ENCODE data around the gene RNPEPL1.

The RNPEPL1 gene

GRCh38 chr2:240618776-240619175 lies 50.5 kb downstream of the RNPEPL1 start:
- FAIRE-seq (no peak), DNase-seq (ENCODE audit: insufficient read length, low spot score) (no peak)
- TF ChIP-seq POU2F2 (IDR thresholded peaks at IDR 0.05; ENCODE audit: low read depth, low read length) = no peak
- TF ChIP-seq PAX5 (IDR thresholded peaks at IDR 0.05; ENCODE audit: insufficient read depth, low read length, severe bottlenecking) = no peak
- TF ChIP-seq TAF1 (IDR thresholded peaks at IDR 0.05; ENCODE audit: low read depth, low read length) = no peak
- no peak for TF ChIP-seq SPI1 (IDR thresholded peaks at IDR 0.05; ENCODE audit: low read depth, low read length)
- no peak for TF ChIP-seq POLR2AphosphoS5 (IDR thresholded peaks at IDR 0.05; ENCODE audit: low read depth, low read length)
- no peak for TF ChIP-seq POLR2A (IDR thresholded peaks at IDR 0.05; ENCODE audit: low read depth, low read length)

GRCh38 chr2:240619506-240620148 lies 51.3 kb downstream of the RNPEPL1 start:
- no peak for TF ChIP-seq POLR2A (IDR thresholded peaks at IDR 0.05; ENCODE audit: low read depth, low read length)
- no peak for DNase-seq (ENCODE audit: insufficient read length, low spot score)
- no peak for FAIRE-seq

- FAIRE-seq (no peak), DNase-seq (ENCODE audit: insufficient read length, low spot score) (no peak)
- TF ChIP-seq POLR2AphosphoS5 (IDR thresholded peaks at IDR 0.05; ENCODE audit: low read depth, low read length) = no peak
- TF ChIP-seq TAF1 (IDR thresholded peaks at IDR 0.05; ENCODE audit: low read depth, low read length) = no peak
- TF ChIP-seq PAX5 (IDR thresholded peaks at IDR 0.05; ENCODE audit: insufficient read depth, low read length, severe bottlenecking) = no peak
- TF ChIP-seq SPI1 (IDR thresholded peaks at IDR 0.05; ENCODE audit: low read depth, low read length) = no peak
- no peak for TF ChIP-seq POU2F2 (IDR thresholded peaks at IDR 0.05; ENCODE audit: low read depth, low read length)
- no peak for TF ChIP-seq POLR2A (IDR thresholded peaks at IDR 0.05; ENCODE audit: low read depth, low read length)
Observed at GRCh38 chr2:240620149-240620731, 52.0 kb downstream of the RNPEPL1 start.

GRCh38 chr2:240620859-240621258 lies 52.6 kb downstream of the RNPEPL1 start:
- no peak for DNase-seq (ENCODE audit: insufficient read length, low spot score)
- no peak for FAIRE-seq
- TF ChIP-seq TAF1 (IDR thresholded peaks at IDR 0.05; ENCODE audit: low read depth, low read length) (no peak), SPI1 (IDR thresholded peaks at IDR 0.05; ENCODE audit: low read depth, low read length) (peak; percentile 83)

- TF ChIP-seq TAF1 (IDR thresholded peaks at IDR 0.05; ENCODE audit: low read depth, low read length) (no peak), SPI1 (IDR thresholded peaks at IDR 0.05; ENCODE audit: low read depth, low read length) (no peak)
- DNase-seq (ENCODE audit: insufficient read length, low spot score) = no peak
- FAIRE-seq = no peak
Observed at GRCh38 chr2:240622060-240622411, 53.8 kb downstream of the RNPEPL1 start.

- no peak for TF ChIP-seq POU2F2 (IDR thresholded peaks at IDR 0.05; ENCODE audit: low read depth, low read length)
- TF ChIP-seq TAF1 (IDR thresholded peaks at IDR 0.05; ENCODE audit: low read depth, low read length) = no peak
- no peak for TF ChIP-seq POLR2A (IDR thresholded peaks at IDR 0.05; ENCODE audit: low read depth, low read length)
- no peak for TF ChIP-seq PAX5 (IDR thresholded peaks at IDR 0.05; ENCODE audit: insufficient read depth, low read length, severe bottlenecking)
- no peak for TF ChIP-seq SPI1 (IDR thresholded peaks at IDR 0.05; ENCODE audit: low read depth, low read length)
- TF ChIP-seq POLR2AphosphoS5 (IDR thresholded peaks at IDR 0.05; ENCODE audit: low read depth, low read length) = no peak
- FAIRE-seq (no peak), DNase-seq (ENCODE audit: insufficient read length, low spot score) (no peak)
Observed at GRCh38 chr2:240622531-240623235, 54.4 kb downstream of the RNPEPL1 start.

- TF ChIP-seq PAX5 (IDR thresholded peaks at IDR 0.05; ENCODE audit: insufficient read depth, low read length, severe bottlenecking) (no peak), POU2F2 (IDR thresholded peaks at IDR 0.05; ENCODE audit: low read depth, low read length) (no peak), POLR2A (IDR thresholded peaks at IDR 0.05; ENCODE audit: low read depth, low read length) (no peak), POLR2AphosphoS5 (IDR thresholded peaks at IDR 0.05; ENCODE audit: low read depth, low read length) (no peak), TAF1 (IDR thresholded peaks at IDR 0.05; ENCODE audit: low read depth, low read length) (no peak), SPI1 (IDR thresholded peaks at IDR 0.05; ENCODE audit: low read depth, low read length) (no peak)
- FAIRE-seq (no peak), DNase-seq (ENCODE audit: insufficient read length, low spot score) (no peak)
Observed at GRCh38 chr2:240623531-240624010, 55.3 kb downstream of the RNPEPL1 start.

GRCh38 chr2:240624011-240624949 lies 56.0 kb downstream of the RNPEPL1 start:
- DNase-seq (ENCODE audit: insufficient read length, low spot score) = no peak
- FAIRE-seq = no peak
- TF ChIP-seq POU2F2 (IDR thresholded peaks at IDR 0.05; ENCODE audit: low read depth, low read length) (no peak), TAF1 (IDR thresholded peaks at IDR 0.05; ENCODE audit: low read depth, low read length) (no peak), POLR2AphosphoS5 (IDR thresholded peaks at IDR 0.05; ENCODE audit: low read depth, low read length) (no peak)

GRCh38 chr2:240624950-240625621 lies 56.8 kb downstream of the RNPEPL1 start, which contains the start of gene GPR35:
GPR35 (plus strand) TSS chr2:240625480; CDS start chr2:240629953, 4,473 bp downstream.
- FAIRE-seq (no peak), DNase-seq (ENCODE audit: insufficient read length, low spot score) (no peak)
- peak; percentile 68 for TF ChIP-seq SPI1 (IDR thresholded peaks at IDR 0.05; ENCODE audit: low read depth, low read length)
- TF ChIP-seq POLR2AphosphoS5 (IDR thresholded peaks at IDR 0.05; ENCODE audit: low read depth, low read length) = no peak
- no peak for TF ChIP-seq POU2F2 (IDR thresholded peaks at IDR 0.05; ENCODE audit: low read depth, low read length)
- TF ChIP-seq PAX5 (IDR thresholded peaks at IDR 0.05; ENCODE audit: insufficient read depth, low read length, severe bottlenecking) = no peak
- no peak for TF ChIP-seq TAF1 (IDR thresholded peaks at IDR 0.05; ENCODE audit: low read depth, low read length)
- no peak for TF ChIP-seq POLR2A (IDR thresholded peaks at IDR 0.05; ENCODE audit: low read depth, low read length)
